ENCODE data around the gene CCL27. TPM values are rescaled to one million over a fixed set of nuclear protein-coding genes. Genes with fewer than 3 reads are reported as not detected.

CCL27 gene
- total and polyA plus RNA-seq, 10 of the 15 experiments (the other 5 are each of a cell fraction or from before 2014, with no cell fraction given), result 0.45 TPM; not detected in 9

- peak; percentile 20 for TF ChIP-seq RELA (IDR thresholded peaks at IDR 0.05; ENCODE audit: borderline replicate concordance, partially characterized antibody)
- no peak for TF ChIP-seq RCOR1 (conservative IDR thresholded peaks at IDR 0.05; ENCODE audit: low read depth, low read length)
- no peak for TF ChIP-seq FOS (IDR thresholded peaks at IDR 0.05; ENCODE audit: borderline replicate concordance, extremely low read depth, insufficient read length)
- peak; percentile 25 for TF ChIP-seq SIX5 (IDR thresholded peaks at IDR 0.05; ENCODE audit: low read depth, low read length, severe bottlenecking)
- TF ChIP-seq PKNOX1 (IDR thresholded peaks at IDR 0.05), result no peak
- TF ChIP-seq DPF2 (IDR thresholded peaks at IDR 0.05), result peak; percentile 70
- peak; percentile 20; the same call in 1 of the 2 replicates for TF ChIP-seq TAF1 (IDR thresholded peaks at IDR 0.05; ENCODE audit: borderline replicate concordance, low read depth, low read length)
- TF ChIP-seq CHD2 (IDR thresholded peaks at IDR 0.05; ENCODE audit: borderline replicate concordance, low read depth, low read length), result peak; percentile 44; the same call in 1 of the 2 replicates
- TF ChIP-seq ESRRA (IDR thresholded peaks at IDR 0.05; ENCODE audit: low read length), result no peak
- TF ChIP-seq RAD51 (IDR thresholded peaks at IDR 0.05), result no peak
- 0 out of 2 replicates have a peak, but pooled peaks have one; percentile 33 for TF ChIP-seq ZNF24 (IDR thresholded peaks at IDR 0.05)
- TF ChIP-seq PAX5 (IDR thresholded peaks at IDR 0.05; ENCODE audit: borderline replicate concordance, low read depth, low read length), result no peak
- peak; percentile 67; the same call in 1 of the 2 replicates for TF ChIP-seq PML (IDR thresholded peaks at IDR 0.05; ENCODE audit: low read length)
- no peak for TF ChIP-seq POU2F2 (IDR thresholded peaks at IDR 0.05; ENCODE audit: borderline replicate concordance, low read depth, low read length)
- TF ChIP-seq GABPA (IDR thresholded peaks at IDR 0.05; ENCODE audit: low read depth), result no peak
- TF ChIP-seq JUNB (IDR thresholded peaks at IDR 0.05), result no peak
- no peak for TF ChIP-seq ZNF622 (IDR thresholded peaks at IDR 0.05)
- no peak for TF ChIP-seq MEF2B (IDR thresholded peaks at IDR 0.05; ENCODE audit: partially characterized antibody, poor library complexity, severe bottlenecking)
- TF ChIP-seq BCL3 (IDR thresholded peaks at IDR 0.05; ENCODE audit: borderline replicate concordance, insufficient read depth, low read depth, low read length, poor library complexity, severe bottlenecking), result no peak
- TF ChIP-seq SUZ12 (IDR thresholded peaks at IDR 0.05; ENCODE audit: unreplicated experiment), result no peak
- no peak for TF ChIP-seq KAT2A (conservative IDR thresholded peaks at IDR 0.05; ENCODE audit: control insufficient read depth, low read depth, low read length)
- TF ChIP-seq BCLAF1 (IDR thresholded peaks at IDR 0.05), result peak; percentile 88
- TF ChIP-seq RELB (IDR thresholded peaks at IDR 0.05; ENCODE audit: low read depth), result peak; percentile 34; the same call in 1 of the 2 replicates
- peak; percentile 77 for TF ChIP-seq IKZF1 (conservative IDR thresholded peaks at IDR 0.05)
Measured at GRCh38 chr9:34637356-34638137, 24.9 kb downstream of the CCL27 start, which contains the start of gene SIGMAR1 (continued).
